Stimulated activated CD4-positive, alpha-beta T cell treated with anti-CD3 and anti-CD28 coated beads, TNF-alpha, amount 100 ng/mL, for 1 hour (primary cell): ENCODE data around the gene ROBO1.
"Not testable (repeated sequence)": the region's sequence is repeated elsewhere in the genome, so short reads cannot be mapped to it uniquely, and the experiment has no call there.

Experiments used
- DNase-seq, 3 donors: peaks; one replicate each; pipeline ENCODE4 v3.0.0-alpha.2; 2020; ENCODE audit warnings: low read depth in 3 of 3, low spot score in 1 of 3

ROBO1 gene

DNA sequence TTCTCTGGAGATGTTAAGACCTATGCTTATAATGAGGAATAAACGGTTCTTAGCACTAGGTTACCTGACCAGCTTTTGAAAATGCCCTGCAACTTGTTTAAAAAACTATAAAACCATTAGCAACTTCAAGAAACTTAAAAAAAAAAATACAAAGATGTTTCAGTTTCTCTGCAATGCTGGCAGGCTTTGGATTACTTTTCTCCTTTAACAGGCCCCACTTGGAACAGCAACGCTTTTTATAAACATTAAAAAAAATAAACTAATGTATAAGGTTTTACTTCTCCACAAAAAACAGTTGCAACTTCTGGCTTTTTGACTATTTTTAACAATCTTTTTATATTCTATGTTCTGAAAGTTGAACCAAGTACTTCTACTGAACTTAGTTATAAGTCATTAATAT lies 1006.7 kb downstream of the ROBO1 start:
- no peak for DNase-seq

- DNase-seq, result no peak
Measured at GRCh38 chr3:78757731-78758130, 1010.1 kb downstream of the ROBO1 start.

DNA sequence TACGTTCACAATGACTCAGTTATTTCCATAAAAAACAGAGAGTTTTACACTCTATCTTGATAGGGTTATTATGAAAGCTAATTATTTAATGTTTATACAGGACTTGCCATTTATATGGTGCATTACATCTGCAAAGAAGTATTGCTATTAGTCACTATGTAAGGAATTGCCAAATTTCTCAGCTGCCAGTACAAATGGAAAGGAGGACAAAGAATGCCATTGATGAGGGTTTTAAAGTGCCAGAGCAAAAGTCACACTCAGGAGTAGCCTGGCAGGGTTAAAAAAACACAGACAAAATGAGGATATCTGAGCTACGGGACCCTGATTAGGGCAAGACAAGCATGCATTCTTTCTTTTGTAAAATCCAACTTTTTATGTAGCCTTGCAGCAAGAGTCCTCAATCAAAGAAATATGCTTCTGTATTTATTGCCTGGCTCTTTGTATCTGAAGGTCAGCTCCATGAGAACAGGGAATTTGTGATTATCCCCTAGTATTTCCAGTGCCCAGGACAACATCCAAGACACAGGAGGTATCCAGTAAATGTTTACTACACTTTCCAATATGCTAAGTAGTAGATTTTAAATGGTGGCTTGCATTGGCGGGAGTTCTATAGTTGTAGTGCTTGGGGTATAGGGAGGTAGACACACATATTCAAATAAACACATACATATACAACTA lies 1013.6 kb downstream of the ROBO1 start:
- no peak for DNase-seq

GRCh38 chr3:78751266-78751665 lies 1016.5 kb downstream of the ROBO1 start:
- no peak for DNase-seq

DNA sequence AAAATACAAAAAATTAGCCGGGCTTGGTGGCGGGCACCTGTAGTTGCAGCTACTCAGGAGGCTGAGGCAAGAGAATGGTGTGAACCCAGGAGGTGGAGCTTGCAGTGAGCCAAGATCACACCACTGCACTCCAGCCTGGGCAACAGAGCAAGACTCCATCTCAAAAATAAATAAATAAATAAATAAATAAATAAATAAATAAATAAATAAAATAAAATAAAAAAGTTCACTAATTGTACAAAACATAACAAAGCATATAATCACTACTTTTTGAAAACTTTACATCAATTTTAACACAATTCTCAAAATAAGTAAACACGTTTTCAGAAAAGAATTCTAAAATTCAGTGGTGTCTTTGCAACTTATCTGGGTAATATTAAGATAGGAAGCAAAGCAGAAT lies 1017.5 kb downstream of the ROBO1 start:
- DNase-seq, result not testable (repeated sequence)

DNA sequence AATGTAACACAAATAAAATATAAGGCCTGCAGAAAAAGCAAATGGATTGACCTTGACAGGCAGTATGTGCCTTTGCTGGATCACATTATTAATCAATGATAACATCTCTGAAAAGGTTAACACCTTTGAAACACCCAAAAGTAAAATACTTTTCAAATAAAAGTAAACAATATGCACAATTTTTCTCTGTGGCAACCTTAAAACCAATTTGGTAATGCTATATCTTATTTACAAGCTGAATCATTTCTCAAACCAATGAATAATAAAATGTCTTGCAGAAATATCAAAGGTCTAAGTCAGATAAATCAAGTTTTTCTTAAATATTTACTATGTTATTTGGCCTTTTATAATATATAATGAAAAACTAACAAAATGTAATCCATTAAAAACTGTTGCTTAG lies 1018.7 kb downstream of the ROBO1 start:
- no peak for DNase-seq

GRCh38 chr3:78745847-78746246 lies 1022.0 kb downstream of the ROBO1 start:
- DNase-seq, result no peak

GRCh38 chr3:78742491-78742890 lies 1025.3 kb downstream of the ROBO1 start:
- no peak for DNase-seq

GRCh38 chr3:78742041-78742440 lies 1025.8 kb downstream of the ROBO1 start:
- no peak for DNase-seq

DNA sequence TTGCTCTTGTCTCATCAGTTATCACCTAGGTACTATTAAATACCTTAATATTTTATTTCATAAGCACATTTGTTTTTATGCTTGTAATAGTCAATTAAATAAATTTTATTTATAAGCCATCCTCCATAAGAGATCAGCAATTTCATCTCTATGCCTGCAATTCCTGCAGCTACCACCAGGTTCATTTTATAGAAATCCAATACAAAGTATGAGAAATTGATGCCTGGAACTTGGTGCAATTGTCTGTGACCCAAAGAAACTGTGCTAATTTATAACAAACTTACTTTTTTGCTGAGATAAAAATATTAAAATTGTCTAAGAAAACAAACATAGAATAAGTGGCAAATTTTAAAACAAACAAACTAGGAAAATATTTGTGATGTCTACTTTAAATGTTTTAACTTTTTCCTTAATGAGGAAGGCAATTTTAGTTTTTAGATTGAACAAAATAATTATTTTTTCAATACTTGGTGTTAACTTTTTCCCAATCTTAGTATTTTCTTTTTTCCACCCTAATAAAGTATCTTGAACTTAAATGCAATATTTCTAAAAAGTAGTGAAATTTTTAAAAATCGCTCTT lies 1026.6 kb downstream of the ROBO1 start:
- no peak for DNase-seq

DNA sequence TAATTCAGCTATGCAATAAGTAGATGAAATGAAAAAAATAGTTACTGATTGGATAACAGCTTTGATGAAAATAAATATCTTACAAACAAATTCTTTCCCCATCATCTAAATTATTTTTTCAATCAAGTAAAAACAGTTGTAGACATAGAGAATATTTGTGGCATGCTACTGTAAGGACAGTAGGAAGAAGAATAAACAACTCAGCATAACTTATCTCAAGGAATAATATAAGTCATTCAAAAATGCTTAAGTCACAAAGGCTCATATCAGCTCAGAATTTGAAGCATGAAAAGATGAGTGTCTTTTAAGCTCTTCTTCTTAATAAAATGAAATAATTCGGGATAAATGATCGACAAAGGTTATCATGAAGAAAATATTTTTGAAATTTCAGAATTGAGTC lies 1029.0 kb downstream of the ROBO1 start:
- no peak for DNase-seq

DNA sequence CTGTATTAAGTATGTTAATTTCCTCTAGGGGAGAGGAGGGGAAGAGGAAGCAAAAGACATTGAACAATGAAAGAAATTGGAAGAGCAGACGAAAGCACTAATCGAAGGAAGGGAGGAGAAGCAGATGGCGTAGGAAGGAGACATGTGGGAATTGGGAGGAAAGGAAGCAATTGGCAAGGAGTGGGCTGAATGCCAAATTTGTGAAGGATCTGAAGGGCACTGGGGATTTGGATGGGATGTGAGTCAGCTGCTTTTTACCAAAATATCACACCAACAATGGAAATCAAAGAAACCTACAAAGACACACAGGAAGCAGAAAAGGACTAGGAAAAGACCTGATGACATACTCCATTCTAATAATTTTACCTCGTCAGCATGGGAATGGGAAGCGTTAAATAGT lies 1029.8 kb downstream of the ROBO1 start:
- no peak for DNase-seq

- no peak for DNase-seq
Measured at GRCh38 chr3:78736863-78737262, 1030.9 kb downstream of the ROBO1 start.

DNA sequence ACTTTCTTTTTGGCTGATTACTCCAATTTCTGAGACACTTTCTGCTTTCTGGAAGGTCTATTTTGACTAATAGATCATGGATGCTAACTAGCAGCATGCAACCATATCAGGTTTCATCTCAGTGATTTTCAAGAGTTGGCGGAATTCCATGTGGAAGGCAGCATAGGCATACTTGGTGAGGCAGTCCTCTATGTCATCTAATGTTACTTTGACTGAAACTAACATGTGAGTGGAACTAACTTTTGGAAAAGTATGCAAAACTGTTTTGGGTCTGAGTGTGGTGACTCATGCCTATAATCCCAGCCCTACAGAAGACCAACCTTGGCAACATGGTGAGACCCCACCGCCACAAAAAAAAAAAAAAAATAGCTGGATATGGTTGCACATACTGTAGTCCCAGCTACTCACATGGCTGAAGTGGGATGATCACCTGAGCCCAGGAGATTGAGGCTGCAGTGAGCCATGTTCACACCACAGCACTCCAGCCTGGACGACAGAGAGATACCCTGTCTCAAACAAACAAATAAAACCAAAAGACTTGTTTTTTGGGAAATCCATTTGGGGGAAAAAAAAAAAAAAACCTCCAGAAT lies 1033.7 kb downstream of the ROBO1 start:
- DNase-seq, result no peak

GRCh38 chr3:78732893-78733292 lies 1034.9 kb downstream of the ROBO1 start:
- no peak for DNase-seq

DNA sequence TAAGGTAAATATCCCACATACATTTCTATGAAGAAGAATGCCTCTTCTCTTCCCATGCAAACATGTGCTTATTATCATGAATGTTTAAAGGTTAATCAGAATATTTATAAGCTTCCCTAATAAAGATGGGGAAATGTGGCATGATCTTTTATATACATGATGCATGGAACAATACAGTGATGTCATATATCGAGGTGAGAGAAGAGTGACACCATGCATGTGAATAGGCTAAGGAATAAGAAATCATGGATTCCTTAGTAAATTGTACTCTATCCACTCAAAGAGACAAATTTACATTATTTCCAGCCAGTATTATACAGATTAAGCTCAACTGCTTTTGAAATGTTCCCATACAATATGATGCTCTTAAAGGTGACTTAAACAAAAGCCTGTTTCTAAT lies 1035.3 kb downstream of the ROBO1 start:
- no peak for DNase-seq

GRCh38 chr3:78729946-78730345 lies 1037.9 kb downstream of the ROBO1 start:
- no peak for DNase-seq

- no peak for DNase-seq
Measured at GRCh38 chr3:78728406-78729145, 1039.2 kb downstream of the ROBO1 start.

GRCh38 chr3:78726545-78726944 lies 1041.3 kb downstream of the ROBO1 start:
- DNase-seq, result no peak

DNA sequence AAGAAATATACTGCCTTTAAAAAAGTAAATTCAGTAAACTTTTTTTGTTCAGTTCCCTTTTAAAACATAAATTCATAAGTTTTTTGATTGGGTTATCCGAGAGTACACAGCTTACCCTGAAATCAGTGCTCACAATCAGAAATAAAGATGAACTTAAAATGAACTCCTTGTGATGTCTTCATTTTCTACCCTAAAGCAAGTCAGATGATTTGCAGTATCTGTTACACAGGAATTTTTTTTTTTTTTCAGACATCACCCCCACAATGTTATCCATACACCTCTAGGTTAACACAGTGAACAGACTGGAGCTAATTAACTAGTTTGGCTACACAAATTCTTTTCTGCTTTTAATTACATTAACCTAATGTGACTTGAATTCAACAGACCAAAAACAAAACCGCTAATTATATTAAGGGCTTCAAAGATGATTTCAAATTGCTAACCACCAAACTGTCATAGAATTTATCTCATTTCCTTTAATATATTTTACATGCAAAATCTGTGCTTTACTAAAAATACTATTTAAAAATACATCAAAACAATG lies 1042.0 kb downstream of the ROBO1 start:
- DNase-seq, result no peak

- DNase-seq, result no peak
Measured at GRCh38 chr3:78724859-78725258, 1042.9 kb downstream of the ROBO1 start.

DNA sequence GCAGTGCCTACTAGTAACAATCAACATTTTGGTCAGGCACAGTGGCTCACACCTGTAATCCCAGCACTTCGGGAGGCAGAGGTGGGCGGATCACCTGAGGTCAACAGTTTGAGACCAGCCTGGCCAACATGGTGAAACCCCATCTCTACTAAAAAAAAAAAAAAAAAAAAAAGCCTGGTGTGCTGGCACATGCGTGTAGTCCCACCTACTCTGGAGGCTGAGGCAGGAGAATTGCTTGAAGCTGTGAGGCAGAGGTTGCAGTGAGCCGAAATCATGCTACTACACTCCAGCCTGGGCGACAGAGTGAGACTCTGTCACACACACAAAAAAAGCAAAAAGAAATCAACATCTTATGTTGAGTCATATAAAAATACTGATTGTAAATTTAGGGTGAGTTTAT lies 1043.4 kb downstream of the ROBO1 start:
- DNase-seq, result not testable (repeated sequence)
